ENCODE data around the gene MAP3K14. TPM values are rescaled to one million over a fixed set of nuclear protein-coding genes. Genes with fewer than 3 reads are reported as not detected.

Gene MAP3K14
- total and polyA plus RNA-seq, 10 of the 15 experiments (the other 5 are each of a cell fraction or from before 2014, with no cell fraction given) = 2.1 to 33.3 (median 19.7) TPM

DNA sequence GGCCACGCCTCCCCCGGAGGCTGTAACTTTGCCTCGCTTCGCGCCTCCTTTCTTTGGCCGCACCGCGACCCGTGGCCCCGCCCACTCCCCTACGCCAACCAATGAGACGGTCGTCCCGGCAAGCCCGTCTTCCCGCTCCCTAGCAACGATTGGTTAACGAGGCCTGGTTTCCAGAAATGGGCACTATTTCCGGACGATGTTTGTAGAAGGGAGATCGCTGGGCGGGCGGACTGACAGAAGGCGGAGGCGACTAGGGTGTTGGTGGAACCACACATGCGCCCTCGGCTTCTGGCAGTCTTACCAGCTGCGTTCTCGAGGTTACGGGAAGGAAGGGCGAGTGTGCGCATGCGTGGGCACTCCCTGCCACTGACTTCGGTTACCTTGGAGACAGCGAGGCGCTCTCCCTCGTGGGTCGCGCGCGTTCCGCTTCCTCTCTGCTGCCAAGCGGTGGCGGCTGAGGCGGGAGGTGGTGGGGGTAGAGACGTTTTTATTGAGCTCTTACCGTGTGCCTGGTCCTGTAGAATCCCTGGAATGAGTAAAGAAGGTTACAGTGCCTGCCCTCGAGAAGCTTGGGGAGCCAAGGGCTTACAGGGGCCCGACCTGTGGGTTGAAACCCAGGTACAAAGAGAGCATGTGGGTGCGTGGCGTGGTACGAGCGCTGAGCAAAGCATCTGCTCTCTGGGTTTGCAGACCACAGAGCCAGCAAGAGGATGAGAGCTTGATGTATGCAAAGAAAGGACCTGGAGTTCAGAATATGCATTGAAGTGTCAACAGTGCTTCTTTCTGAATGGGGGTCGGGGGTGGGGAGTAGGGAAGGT, 500 bp upstream of the MAP3K14 start (continued):
- TF ChIP-seq ZSCAN29 (IDR thresholded peaks at IDR 0.05) (no peak), STAT3 (IDR thresholded peaks at IDR 0.05; ENCODE audit: low read depth, low read length) (no peak), NFXL1 (IDR thresholded peaks at IDR 0.05; ENCODE audit: borderline replicate concordance) (no peak), TARDBP (IDR thresholded peaks at IDR 0.05; ENCODE audit: borderline replicate concordance) (no peak), NFYB (IDR thresholded peaks at IDR 0.05; ENCODE audit: insufficient read depth, low read depth, low read length) (peak; percentile 89), CREM (IDR thresholded peaks at IDR 0.05; ENCODE audit: low read depth) (peak; percentile 1; the same call in 1 of the 2 replicates), NBN (IDR thresholded peaks at IDR 0.05) (no peak; the same call in 1 of the 2 replicates), RELA (IDR thresholded peaks at IDR 0.05; ENCODE audit: borderline replicate concordance, partially characterized antibody) (peak; percentile 26), JUNB (IDR thresholded peaks at IDR 0.05) (no peak), SIX5 (IDR thresholded peaks at IDR 0.05; ENCODE audit: low read depth, low read length, severe bottlenecking) (no peak), ESRRA (IDR thresholded peaks at IDR 0.05; ENCODE audit: low read length) (no peak)
- TF ChIP-seq, protein P1, sequence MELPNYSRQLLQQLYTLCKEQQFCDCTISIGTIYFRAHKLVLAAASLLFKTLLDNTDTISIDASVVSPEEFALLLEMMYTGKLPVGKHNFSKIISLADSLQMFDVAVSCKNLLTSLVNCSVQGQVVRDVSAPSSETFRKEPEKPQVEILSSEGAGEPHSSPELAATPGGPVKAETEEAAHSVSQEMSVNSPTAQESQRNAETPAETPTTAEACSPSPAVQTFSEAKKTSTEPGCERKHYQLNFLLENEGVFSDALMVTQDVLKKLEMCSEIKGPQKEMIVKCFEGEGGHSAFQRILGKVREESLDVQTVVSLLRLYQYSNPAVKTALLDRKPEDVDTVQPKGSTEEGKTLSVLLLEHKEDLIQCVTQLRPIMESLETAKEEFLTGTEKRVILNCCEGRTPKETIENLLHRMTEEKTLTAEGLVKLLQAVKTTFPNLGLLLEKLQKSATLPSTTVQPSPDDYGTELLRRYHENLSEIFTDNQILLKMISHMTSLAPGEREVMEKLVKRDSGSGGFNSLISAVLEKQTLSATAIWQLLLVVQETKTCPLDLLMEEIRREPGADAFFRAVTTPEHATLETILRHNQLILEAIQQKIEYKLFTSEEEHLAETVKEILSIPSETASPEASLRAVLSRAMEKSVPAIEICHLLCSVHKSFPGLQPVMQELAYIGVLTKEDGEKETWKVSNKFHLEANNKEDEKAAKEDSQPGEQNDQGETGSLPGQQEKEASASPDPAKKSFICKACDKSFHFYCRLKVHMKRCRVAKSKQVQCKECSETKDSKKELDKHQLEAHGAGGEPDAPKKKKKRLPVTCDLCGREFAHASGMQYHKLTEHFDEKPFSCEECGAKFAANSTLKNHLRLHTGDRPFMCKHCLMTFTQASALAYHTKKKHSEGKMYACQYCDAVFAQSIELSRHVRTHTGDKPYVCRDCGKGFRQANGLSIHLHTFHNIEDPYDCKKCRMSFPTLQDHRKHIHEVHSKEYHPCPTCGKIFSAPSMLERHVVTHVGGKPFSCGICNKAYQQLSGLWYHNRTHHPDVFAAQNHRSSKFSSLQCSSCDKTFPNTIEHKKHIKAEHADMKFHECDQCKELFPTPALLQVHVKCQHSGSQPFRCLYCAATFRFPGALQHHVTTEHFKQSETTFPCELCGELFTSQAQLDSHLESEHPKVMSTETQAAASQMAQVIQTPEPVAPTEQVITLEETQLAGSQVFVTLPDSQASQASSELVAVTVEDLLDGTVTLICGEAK (IDR thresholded peaks at IDR 0.05; ENCODE audit: borderline replicate concordance) = peak; percentile 47; the same call in 1 of the 2 replicates
- TF ChIP-seq, protein P2, sequence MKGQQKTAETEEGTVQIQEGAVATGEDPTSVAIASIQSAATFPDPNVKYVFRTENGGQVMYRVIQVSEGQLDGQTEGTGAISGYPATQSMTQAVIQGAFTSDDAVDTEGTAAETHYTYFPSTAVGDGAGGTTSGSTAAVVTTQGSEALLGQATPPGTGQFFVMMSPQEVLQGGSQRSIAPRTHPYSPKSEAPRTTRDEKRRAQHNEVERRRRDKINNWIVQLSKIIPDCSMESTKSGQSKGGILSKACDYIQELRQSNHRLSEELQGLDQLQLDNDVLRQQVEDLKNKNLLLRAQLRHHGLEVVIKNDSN (IDR thresholded peaks at IDR 0.05; ENCODE audit: borderline replicate concordance, extremely low read length, insufficient read depth, low read depth, low read length) = no peak
- TF ChIP-seq, protein P3, sequence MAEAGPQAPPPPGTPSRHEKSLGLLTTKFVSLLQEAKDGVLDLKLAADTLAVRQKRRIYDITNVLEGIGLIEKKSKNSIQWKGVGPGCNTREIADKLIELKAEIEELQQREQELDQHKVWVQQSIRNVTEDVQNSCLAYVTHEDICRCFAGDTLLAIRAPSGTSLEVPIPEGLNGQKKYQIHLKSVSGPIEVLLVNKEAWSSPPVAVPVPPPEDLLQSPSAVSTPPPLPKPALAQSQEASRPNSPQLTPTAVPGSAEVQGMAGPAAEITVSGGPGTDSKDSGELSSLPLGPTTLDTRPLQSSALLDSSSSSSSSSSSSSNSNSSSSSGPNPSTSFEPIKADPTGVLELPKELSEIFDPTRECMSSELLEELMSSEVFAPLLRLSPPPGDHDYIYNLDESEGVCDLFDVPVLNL (IDR thresholded peaks at IDR 0.05; ENCODE audit: low read depth, low read length) = peak; percentile 78
- TF ChIP-seq, protein P4, sequence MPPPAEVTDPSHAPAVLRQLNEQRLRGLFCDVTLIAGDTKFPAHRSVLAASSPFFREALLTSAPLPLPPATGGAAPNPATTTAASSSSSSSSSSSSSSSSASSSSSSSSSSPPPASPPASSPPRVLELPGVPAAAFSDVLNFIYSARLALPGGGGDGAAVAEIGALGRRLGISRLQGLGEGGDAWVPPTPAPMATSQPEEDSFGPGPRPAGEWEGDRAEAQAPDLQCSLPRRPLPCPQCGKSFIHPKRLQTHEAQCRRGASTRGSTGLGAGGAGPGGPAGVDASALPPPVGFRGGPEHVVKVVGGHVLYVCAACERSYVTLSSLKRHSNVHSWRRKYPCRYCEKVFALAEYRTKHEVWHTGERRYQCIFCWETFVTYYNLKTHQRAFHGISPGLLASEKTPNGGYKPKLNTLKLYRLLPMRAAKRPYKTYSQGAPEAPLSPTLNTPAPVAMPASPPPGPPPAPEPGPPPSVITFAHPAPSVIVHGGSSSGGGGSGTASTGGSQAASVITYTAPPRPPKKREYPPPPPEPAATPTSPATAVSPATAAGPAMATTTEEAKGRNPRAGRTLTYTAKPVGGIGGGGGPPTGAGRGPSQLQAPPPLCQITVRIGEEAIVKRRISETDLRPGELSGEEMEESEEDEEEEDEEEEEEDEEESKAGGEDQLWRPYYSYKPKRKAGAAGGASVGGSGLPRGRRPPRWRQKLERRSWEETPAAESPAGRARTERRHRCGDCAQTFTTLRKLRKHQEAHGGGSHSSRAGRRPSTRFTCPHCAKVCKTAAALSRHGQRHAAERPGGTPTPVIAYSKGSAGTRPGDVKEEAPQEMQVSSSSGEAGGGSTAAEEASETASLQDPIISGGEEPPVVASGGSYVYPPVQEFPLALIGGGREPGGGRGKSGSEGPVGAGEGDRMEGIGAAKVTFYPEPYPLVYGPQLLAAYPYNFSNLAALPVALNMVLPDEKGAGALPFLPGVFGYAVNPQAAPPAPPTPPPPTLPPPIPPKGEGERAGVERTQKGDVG (CRISPR knock-in tag; IDR thresholded peaks at IDR 0.05) = no peak
- TF ChIP-seq, protein P5, sequence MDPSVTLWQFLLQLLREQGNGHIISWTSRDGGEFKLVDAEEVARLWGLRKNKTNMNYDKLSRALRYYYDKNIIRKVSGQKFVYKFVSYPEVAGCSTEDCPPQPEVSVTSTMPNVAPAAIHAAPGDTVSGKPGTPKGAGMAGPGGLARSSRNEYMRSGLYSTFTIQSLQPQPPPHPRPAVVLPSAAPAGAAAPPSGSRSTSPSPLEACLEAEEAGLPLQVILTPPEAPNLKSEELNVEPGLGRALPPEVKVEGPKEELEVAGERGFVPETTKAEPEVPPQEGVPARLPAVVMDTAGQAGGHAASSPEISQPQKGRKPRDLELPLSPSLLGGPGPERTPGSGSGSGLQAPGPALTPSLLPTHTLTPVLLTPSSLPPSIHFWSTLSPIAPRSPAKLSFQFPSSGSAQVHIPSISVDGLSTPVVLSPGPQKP (IDR thresholded peaks at IDR 0.05; ENCODE audit: low read depth, low read length) = peak; percentile 100
- TF ChIP-seq, protein P6, sequence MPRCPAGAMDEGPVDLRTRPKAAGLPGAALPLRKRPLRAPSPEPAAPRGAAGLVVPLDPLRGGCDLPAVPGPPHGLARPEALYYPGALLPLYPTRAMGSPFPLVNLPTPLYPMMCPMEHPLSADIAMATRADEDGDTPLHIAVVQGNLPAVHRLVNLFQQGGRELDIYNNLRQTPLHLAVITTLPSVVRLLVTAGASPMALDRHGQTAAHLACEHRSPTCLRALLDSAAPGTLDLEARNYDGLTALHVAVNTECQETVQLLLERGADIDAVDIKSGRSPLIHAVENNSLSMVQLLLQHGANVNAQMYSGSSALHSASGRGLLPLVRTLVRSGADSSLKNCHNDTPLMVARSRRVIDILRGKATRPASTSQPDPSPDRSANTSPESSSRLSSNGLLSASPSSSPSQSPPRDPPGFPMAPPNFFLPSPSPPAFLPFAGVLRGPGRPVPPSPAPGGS (IDR thresholded peaks at IDR 0.05; ENCODE audit: borderline replicate concordance, insufficient read depth, low read depth, low read length, poor library complexity, severe bottlenecking) = no peak

Measured in GM12878 (cell line).